Left lung (tissue), 10 donors: ENCODE results near the gene LHX5. TPM values are rescaled to one million over a fixed set of nuclear protein-coding genes. Genes with fewer than 3 reads are reported as not detected.

Source experiments
- ATAC-seq: fragments of 200-7000 bp; cut with Tn5 transposase; one replicate; pipeline ENCODE4 v1.9.1; 2020; ENCODE audit warnings: moderate library complexity
- DNase-seq, 4 donors: peaks; one replicate each; pipeline ENCODE4 v3.0.0-alpha.2; 2013 to 2020
- H3K27ac ChIP-seq, 2 donors: fragments of 200-600 bp; sonication (generic) in 1 of 2; one replicate each; pipeline versions ENCODE4 v1.5.0 to v1.8.0; 2020 to 2021
- H3K27me3 ChIP-seq, 2 donors: fragments of 200-600 bp; sonication (generic) in 1 of 2; one replicate each; pipeline versions ENCODE4 v1.5.0 to v1.8.0; 2020 to 2021
- H3K36me3 ChIP-seq, 2 donors: fragments of 200-600 bp; sonication (generic) in 1 of 2; one replicate each; pipeline versions ENCODE4 v1.5.0 to v1.8.0; 2020 to 2021
- H3K4me1 ChIP-seq, 2 donors: fragments of 200-600 bp; one replicate each; pipeline ENCODE4 v1.8.0; 2021
- H3K4me3 ChIP-seq, 2 donors: fragments of 200-600 bp; sonication (generic) in 1 of 2; one replicate each; pipeline versions ENCODE4 v1.5.0 to v1.8.0; 2020 to 2021; ENCODE audit warnings: mild to moderate bottlenecking in 1 of 2
- H3K9me3 ChIP-seq, 2 donors: fragments of 200-600 bp; sonication (generic) in 1 of 2; one replicate each; pipeline versions ENCODE4 v1.5.0 to v1.8.0; 2020 to 2021
- CTCF ChIP-seq, 2 donors: fragments of 200-600 bp; sonication (generic) in 1 of 2; IDR thresholded peaks; one replicate each; pipeline versions ENCODE4 v1.5.0 to v1.8.0; 2021; ENCODE audit warnings: antibody characterized with exemption in 2 of 2
- intact Hi-C, 2 donors: fragments of 100-400 bp; cut with DNase I; formaldehyde crosslinking; loops; one replicate each; pipeline versions ENCODE4 v1.11.2 to v1.14.2; 2022
- polyA plus RNA-seq, 6 donors: library from polyadenylated mRNA; unstranded; fragments of 120-200 nt; gene quantifications; one replicate each; pipeline ENCODE4 v1.2.1, GENCODE V29; 2013; ENCODE audit not compliant: insufficient read length in 6 of 6
- total RNA-seq, 2 donors: library from RNA; stranded (reverse); fragmentation: NEBNext Ultra II Directional; extraction: Animal tissue kit (Norgen Biotek cat#: 25700); gene quantifications; one replicate each; pipeline ENCODE4 v1.2.1, GENCODE V29; 2021
- donor health status: DM: no; HTN: yes; CAD: no.
- donor health status: DM: no; HTN: no; CAD: no.

LHX5 gene
- total and polyA plus RNA-seq, 8 donors: not detected

GRCh38 chr12:113440947-113441782, 30.5 kb downstream of the LHX5 start:
- H3K36me3 ChIP-seq: no peaks in the 10 kb centered on the region
- ATAC-seq (no peak), DNase-seq (no peak)
- no peak overlapping the region for H3K27ac ChIP-seq
- intact Hi-C loops: no loop called here
- no peaks in the 10 kb centered on the region for H3K9me3 ChIP-seq
- no peak for TF ChIP-seq CTCF (IDR thresholded peaks at IDR 0.05)
- peaks cover 0 to 48% of the 10 kb centered on the region in 2 donors for H3K27me3 ChIP-seq
- H3K4me1 ChIP-seq: no peaks in the 10 kb centered on the region
- H3K4me3 ChIP-seq: no peak overlapping the region

GRCh38 chr12:113440336-113440735, 31.3 kb downstream of the LHX5 start:
- peaks cover 0 to 45% of the 10 kb centered on the region in 2 donors for H3K27me3 ChIP-seq
- H3K9me3 ChIP-seq: no peaks in the 10 kb centered on the region
- no peak overlapping the region for H3K27ac ChIP-seq
- no peak overlapping the region for H3K4me3 ChIP-seq
- no peak for TF ChIP-seq CTCF (IDR thresholded peaks at IDR 0.05)
- H3K4me1 ChIP-seq: no peaks in the 10 kb centered on the region
- ATAC-seq: no peak
- no peaks in the 10 kb centered on the region for H3K36me3 ChIP-seq
- no peak for DNase-seq
- intact Hi-C loops: no loop called here

GRCh38 chr12:113439606-113440030, 32.1 kb downstream of the LHX5 start:
- ATAC-seq (peak; percentile 62), DNase-seq (peak in 1 of 4 donors; percentile 32)
- no peaks in the 10 kb centered on the region for H3K4me1 ChIP-seq
- peak; percentile 31 to 41 for TF ChIP-seq CTCF (IDR thresholded peaks at IDR 0.05)
- no peak overlapping the region for H3K4me3 ChIP-seq
- H3K27me3 ChIP-seq: peaks cover 0 to 41% of the 10 kb centered on the region in 2 donors
- no peak overlapping the region for H3K27ac ChIP-seq
- intact Hi-C loops: no loop called here
- no peaks in the 10 kb centered on the region for H3K9me3 ChIP-seq
- H3K36me3 ChIP-seq: no peaks in the 10 kb centered on the region

- intact Hi-C loops: no loop called here
- no peaks in the 10 kb centered on the region for H3K36me3 ChIP-seq
- no peaks in the 10 kb centered on the region for H3K4me1 ChIP-seq
- H3K27ac ChIP-seq: no peak overlapping the region
- DNase-seq (no peak), ATAC-seq (no peak)
- H3K27me3 ChIP-seq: peaks cover 0 to 41% of the 10 kb centered on the region in 2 donors
- no peak overlapping the region for H3K4me3 ChIP-seq
- no peaks in the 10 kb centered on the region for H3K9me3 ChIP-seq
- TF ChIP-seq CTCF (IDR thresholded peaks at IDR 0.05): no peak
These were observed 32.4 kb downstream of the LHX5 start for GRCh38 chr12:113439301-113439597.

GRCh38 chr12:113438523-113439300, 33.0 kb downstream of the LHX5 start:
- no peak overlapping the region for H3K4me3 ChIP-seq
- TF ChIP-seq CTCF (IDR thresholded peaks at IDR 0.05): no peak
- no peaks in the 10 kb centered on the region for H3K36me3 ChIP-seq
- no peaks in the 10 kb centered on the region for H3K4me1 ChIP-seq
- DNase-seq: no peak
- no peak overlapping the region for H3K27ac ChIP-seq
- H3K27me3 ChIP-seq: peaks cover 0 to 41% of the 10 kb centered on the region in 2 donors
- intact Hi-C loops: no loop called here
- no peaks in the 10 kb centered on the region for H3K9me3 ChIP-seq
- no peak for ATAC-seq
